ENCODE measurements around the gene ZMIZ2. TPM values are rescaled to one million over a fixed set of nuclear protein-coding genes. Genes with fewer than 3 reads are reported as not detected.
A peak's percentile ranks its signal among the peaks of the same experiment; 100 is the strongest.

Gene ZMIZ2
- total and polyA plus RNA-seq, 2 of the 8 experiments (the other 6 are each of a cell fraction or from before 2014, with no cell fraction given): 24.4 to 66.4 TPM

DNA sequence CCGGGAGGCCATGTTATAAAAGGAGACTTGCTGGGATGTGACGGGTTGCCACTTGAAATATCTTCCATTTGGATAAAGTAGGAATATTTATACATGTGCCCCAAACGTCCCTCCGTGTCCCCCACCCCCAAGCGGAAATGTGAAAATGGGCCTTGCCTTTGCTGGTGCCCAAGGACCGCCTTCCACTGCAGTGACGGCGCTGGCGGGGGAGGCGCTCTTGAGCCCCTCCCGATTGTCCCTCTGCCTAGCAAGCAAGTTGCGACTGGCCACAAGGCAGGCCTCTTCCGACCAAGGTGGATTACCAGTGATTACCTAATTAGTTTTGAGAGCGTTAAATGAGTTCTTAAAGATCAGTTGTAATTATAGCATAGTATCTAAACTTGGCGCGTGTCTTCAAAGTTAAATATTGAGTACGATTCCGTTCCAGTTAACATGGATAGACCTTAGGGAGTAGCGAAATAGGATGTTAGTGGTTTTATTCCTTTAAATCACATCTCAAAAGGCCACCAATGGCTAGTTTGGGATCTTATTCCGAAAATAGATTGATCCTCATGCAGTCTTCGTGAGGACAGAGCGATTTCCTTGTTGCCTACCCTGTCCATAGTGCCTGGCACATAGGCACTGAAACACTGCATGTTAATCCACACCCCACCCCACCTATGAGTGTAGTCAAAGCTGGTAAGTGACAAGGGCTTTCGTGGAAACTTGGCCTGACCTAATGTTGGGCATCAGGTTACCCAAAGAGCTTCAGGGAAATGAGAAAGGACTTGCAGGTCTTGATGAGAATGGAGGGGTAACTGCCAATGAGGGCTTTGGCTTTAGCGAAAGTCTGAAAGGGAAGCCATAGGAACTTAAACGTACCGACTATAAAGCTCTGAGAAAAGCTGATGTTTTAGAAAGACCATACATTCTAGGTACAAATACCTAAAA is 48.9 kb downstream of the ZMIZ2 start (continued):
- TF ChIP-seq CBX5 (IDR thresholded peaks at IDR 0.05; ENCODE audit: low read depth, low read length) (no peak), POLR2AphosphoS5 (IDR thresholded peaks at IDR 0.05; ENCODE audit: low read depth, low read length) (peak; percentile 54; the same call in 1 of the 2 replicates), POLR2A (IDR thresholded peaks at IDR 0.05; ENCODE audit: control extremely low read depth in 1 of 2, low read depth in 2 of 2, low read length in 2 of 2) (peak; percentile 68 to 79), TBP (IDR thresholded peaks at IDR 0.05; ENCODE audit: low read depth, low read length) (peak; percentile 85), TAF1 (IDR thresholded peaks at IDR 0.05; ENCODE audit: low read depth, low read length) (peak; percentile 81)

All from H1 (cell line).